ENCODE data around the gene WBP4. TPM values are rescaled to one million over a fixed set of nuclear protein-coding genes. Genes with fewer than 3 reads are reported as not detected.

Gene WBP4
- total and polyA plus RNA-seq, 2 of the 13 experiments (the other 11 are each of a cell fraction or from before 2014, with no cell fraction given), result 6.7 to 11.7 TPM

DNA sequence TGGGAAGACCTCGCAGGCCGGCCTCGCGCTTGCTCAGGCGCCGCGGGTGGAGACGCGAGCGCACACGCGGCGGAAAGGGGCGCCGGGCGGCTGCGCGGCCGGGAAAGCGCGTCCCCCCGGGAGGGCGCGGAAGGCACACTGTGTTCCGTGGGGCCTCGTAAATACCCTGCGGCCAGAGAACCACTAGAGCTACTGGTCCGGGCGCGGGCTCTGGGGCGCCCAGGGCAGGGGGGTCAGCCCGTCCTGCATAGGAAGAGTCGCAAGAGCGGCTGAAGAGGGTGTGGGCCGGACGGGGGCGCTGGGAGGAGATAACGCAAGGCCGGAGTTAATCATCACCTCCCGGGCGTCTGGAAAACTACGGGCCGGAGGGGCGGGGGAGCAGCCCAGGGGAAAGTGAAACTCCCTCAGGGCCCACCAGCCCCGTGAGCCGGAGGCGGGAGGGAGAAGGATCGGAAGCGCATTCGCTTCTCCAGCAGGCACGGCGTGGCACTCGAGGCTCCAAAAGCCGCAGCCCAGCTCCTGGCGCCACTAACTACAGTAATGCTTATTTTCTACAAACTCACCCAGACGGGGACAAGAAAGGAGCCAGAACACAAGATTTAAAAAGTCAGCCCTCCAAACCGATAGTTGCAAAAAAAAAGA is 1.1 kb upstream of the WBP4 start (continued):
- TF ChIP-seq HMG20A (CRISPR knock-in tag; IDR thresholded peaks at IDR 0.05; ENCODE audit: borderline replicate concordance) (no peak), TBX3 (IDR thresholded peaks at IDR 0.05; ENCODE audit: borderline replicate concordance) (no peak), ZSCAN30 (CRISPR knock-in tag; IDR thresholded peaks at IDR 0.05) (peak; percentile 87; the same call in 1 of the 2 replicates), ZNF317 (CRISPR knock-in tag; IDR thresholded peaks at IDR 0.05) (no peak), HNF4G (IDR thresholded peaks at IDR 0.05; ENCODE audit: borderline replicate concordance, low read depth, low read length) (no peak), HNF4G (CRISPR knock-in tag; IDR thresholded peaks at IDR 0.05; ENCODE audit: borderline replicate concordance, low read depth) (0 out of 2 replicates have a peak, but pooled peaks have one; percentile 50), ZNF12 (CRISPR knock-in tag; IDR thresholded peaks at IDR 0.05) (peak; percentile 60; the same call in 1 of the 2 replicates), RARG (CRISPR knock-in tag; IDR thresholded peaks at IDR 0.05; ENCODE audit: low read depth) (no peak), FOXA3 (CRISPR knock-in tag; IDR thresholded peaks at IDR 0.05) (no peak; the same call in 1 of the 2 replicates), NFKB2 (CRISPR knock-in tag; IDR thresholded peaks at IDR 0.05; ENCODE audit: borderline replicate concordance) (peak; percentile 61; the same call in 1 of the 2 replicates), TCF7L2 (IDR thresholded peaks at IDR 0.05; ENCODE audit: low read depth, low read length) (no peak), DMAP1 (CRISPR knock-in tag; IDR thresholded peaks at IDR 0.05) (peak; percentile 65)
- TF ChIP-seq, protein P1, sequence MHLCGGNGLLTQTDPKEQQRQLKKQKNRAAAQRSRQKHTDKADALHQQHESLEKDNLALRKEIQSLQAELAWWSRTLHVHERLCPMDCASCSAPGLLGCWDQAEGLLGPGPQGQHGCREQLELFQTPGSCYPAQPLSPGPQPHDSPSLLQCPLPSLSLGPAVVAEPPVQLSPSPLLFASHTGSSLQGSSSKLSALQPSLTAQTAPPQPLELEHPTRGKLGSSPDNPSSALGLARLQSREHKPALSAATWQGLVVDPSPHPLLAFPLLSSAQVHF (CRISPR knock-in tag; IDR thresholded peaks at IDR 0.05), result no peak
- TF ChIP-seq, protein P2, sequence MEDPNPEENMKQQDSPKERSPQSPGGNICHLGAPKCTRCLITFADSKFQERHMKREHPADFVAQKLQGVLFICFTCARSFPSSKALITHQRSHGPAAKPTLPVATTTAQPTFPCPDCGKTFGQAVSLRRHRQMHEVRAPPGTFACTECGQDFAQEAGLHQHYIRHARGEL (CRISPR knock-in tag; IDR thresholded peaks at IDR 0.05), result no peak
- TF ChIP-seq, protein P3, sequence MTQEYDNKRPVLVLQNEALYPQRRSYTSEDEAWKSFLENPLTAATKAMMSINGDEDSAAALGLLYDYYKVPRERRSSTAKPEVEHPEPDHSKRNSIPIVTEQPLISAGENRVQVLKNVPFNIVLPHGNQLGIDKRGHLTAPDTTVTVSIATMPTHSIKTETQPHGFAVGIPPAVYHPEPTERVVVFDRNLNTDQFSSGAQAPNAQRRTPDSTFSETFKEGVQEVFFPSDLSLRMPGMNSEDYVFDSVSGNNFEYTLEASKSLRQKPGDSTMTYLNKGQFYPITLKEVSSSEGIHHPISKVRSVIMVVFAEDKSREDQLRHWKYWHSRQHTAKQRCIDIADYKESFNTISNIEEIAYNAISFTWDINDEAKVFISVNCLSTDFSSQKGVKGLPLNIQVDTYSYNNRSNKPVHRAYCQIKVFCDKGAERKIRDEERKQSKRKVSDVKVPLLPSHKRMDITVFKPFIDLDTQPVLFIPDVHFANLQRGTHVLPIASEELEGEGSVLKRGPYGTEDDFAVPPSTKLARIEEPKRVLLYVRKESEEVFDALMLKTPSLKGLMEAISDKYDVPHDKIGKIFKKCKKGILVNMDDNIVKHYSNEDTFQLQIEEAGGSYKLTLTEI (CRISPR knock-in tag; conservative IDR thresholded peaks at IDR 0.05), result no peak
- TF ChIP-seq, protein P4, sequence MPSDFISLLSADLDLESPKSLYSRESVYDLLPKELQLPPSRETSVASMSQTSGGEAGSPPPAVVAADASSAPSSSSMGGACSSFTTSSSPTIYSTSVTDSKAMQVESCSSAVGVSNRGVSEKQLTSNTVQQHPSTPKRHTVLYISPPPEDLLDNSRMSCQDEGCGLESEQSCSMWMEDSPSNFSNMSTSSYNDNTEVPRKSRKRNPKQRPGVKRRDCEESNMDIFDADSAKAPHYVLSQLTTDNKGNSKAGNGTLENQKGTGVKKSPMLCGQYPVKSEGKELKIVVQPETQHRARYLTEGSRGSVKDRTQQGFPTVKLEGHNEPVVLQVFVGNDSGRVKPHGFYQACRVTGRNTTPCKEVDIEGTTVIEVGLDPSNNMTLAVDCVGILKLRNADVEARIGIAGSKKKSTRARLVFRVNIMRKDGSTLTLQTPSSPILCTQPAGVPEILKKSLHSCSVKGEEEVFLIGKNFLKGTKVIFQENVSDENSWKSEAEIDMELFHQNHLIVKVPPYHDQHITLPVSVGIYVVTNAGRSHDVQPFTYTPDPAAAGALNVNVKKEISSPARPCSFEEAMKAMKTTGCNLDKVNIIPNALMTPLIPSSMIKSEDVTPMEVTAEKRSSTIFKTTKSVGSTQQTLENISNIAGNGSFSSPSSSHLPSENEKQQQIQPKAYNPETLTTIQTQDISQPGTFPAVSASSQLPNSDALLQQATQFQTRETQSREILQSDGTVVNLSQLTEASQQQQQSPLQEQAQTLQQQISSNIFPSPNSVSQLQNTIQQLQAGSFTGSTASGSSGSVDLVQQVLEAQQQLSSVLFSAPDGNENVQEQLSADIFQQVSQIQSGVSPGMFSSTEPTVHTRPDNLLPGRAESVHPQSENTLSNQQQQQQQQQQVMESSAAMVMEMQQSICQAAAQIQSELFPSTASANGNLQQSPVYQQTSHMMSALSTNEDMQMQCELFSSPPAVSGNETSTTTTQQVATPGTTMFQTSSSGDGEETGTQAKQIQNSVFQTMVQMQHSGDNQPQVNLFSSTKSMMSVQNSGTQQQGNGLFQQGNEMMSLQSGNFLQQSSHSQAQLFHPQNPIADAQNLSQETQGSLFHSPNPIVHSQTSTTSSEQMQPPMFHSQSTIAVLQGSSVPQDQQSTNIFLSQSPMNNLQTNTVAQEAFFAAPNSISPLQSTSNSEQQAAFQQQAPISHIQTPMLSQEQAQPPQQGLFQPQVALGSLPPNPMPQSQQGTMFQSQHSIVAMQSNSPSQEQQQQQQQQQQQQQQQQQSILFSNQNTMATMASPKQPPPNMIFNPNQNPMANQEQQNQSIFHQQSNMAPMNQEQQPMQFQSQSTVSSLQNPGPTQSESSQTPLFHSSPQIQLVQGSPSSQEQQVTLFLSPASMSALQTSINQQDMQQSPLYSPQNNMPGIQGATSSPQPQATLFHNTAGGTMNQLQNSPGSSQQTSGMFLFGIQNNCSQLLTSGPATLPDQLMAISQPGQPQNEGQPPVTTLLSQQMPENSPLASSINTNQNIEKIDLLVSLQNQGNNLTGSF (CRISPR knock-in tag; IDR thresholded peaks at IDR 0.05), result peak; percentile 73; the same call in 1 of the 2 replicates
- TF ChIP-seq, protein P5, sequence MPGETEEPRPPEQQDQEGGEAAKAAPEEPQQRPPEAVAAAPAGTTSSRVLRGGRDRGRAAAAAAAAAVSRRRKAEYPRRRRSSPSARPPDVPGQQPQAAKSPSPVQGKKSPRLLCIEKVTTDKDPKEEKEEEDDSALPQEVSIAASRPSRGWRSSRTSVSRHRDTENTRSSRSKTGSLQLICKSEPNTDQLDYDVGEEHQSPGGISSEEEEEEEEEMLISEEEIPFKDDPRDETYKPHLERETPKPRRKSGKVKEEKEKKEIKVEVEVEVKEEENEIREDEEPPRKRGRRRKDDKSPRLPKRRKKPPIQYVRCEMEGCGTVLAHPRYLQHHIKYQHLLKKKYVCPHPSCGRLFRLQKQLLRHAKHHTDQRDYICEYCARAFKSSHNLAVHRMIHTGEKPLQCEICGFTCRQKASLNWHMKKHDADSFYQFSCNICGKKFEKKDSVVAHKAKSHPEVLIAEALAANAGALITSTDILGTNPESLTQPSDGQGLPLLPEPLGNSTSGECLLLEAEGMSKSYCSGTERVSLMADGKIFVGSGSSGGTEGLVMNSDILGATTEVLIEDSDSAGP (CRISPR knock-in tag; IDR thresholded peaks at IDR 0.05; ENCODE audit: borderline replicate concordance), result peak; percentile 68; the same call in 1 of the 2 replicates

All from HepG2 (cell line).